Measurements from ENCODE around the gene PDE6B.

PDE6B gene

DNA sequence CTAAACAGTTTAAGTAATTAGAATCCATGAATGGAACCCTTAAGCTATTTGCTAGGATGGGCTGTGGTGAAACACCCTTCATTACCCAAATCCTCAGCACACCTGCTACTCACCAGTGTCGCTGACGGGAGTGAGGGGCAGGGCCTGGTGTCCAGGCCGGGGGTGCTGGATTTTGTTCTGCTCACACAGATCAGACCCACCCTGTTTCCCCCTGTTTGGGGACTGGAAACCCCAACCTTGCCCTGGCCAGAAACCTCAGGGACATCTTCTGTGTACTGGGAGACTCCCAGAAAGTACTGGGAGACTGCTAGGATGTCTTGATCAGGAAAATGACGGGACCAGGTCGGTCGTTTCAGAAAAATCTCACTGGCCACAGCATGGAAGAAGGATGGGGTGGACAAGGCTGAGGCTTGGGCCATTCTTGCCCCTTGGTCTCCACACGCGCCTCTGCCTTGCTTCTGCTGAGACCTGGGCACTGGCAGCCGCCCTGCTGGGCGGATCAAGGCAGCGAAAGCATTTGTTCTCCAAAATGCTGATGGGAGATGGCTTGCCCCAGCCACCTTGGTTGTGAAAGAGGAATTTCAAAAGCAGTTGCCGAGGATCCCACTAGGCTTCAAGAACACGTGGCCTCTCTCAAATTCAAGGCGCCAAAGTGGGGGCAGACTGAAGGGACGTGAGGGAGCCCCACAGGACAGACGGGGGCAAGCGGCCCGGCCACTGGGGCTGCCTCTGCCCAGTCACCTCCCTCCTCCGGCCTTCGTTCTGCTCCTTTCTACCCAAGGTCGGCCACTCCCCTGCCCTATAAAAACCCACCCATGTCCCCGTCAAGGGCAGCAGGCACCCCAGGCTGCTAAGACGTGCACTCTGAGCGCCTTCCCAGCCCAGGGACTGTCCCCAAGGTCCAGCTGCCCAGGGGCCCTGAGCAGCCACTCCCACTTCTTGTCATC lies 23.5 kb upstream of the PDE6B start:
- no peak overlapping the region for H3K9ac ChIP-seq (ENCODE audit: low read length)
- H3K27ac ChIP-seq (ENCODE audit: low read length), result no peak overlapping the region
- TF ChIP-seq EZH2phosphoT487 (IDR thresholded peaks at IDR 0.05; ENCODE audit: low read depth), result no peak
- no peak for TF ChIP-seq CTCF (IDR thresholded peaks at IDR 0.05; ENCODE audit: low read depth, low read length)
- H3K4me1 ChIP-seq (ENCODE audit: low read length), result peaks cover 28% of the 10 kb centered on the region
- peaks cover 8% of the 10 kb centered on the region; the same call in 1 of the 2 replicates for H3K9me3 ChIP-seq (ENCODE audit: insufficient read depth, low read length)
- no peak overlapping the region for H2AFZ ChIP-seq (ENCODE audit: low read depth, low read length)
- no peaks in the 10 kb centered on the region for H4K20me1 ChIP-seq (ENCODE audit: insufficient read depth, low read length)
- no peak overlapping the region for H3K4me3 ChIP-seq (ENCODE audit: low read length)
- no peaks in the 10 kb centered on the region for H3K79me2 ChIP-seq (ENCODE audit: low read length)
- H3K27me3 ChIP-seq (ENCODE audit: low read depth, low read length), result no peaks in the 10 kb centered on the region
- no peaks in the 10 kb centered on the region for H3K36me3 ChIP-seq (replicated peaks; ENCODE audit: low read depth, low read length)
- H3K4me2 ChIP-seq (ENCODE audit: low read length), result no peak overlapping the region

DNA sequence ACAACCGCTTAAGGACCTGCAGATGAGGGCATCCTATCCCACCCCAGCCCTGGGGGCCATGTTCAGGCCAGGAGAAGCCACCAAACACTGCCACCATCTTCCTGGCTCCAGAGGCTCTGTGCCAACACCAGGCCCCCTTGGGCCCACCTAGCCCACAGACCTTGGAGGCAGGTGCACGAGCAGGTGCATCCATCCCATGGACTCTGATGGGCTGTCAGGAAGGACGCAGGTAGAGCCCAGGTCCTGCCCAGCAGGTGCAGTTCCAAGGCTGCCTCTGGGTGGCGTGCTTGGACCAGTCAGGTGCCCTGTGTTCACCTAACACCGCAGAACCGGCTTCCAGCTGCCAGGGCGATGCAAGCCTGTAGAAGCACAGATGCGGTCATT lies 22.8 kb upstream of the PDE6B start:
- H3K36me3 ChIP-seq (replicated peaks; ENCODE audit: low read depth, low read length), result no peaks in the 10 kb centered on the region

DNA sequence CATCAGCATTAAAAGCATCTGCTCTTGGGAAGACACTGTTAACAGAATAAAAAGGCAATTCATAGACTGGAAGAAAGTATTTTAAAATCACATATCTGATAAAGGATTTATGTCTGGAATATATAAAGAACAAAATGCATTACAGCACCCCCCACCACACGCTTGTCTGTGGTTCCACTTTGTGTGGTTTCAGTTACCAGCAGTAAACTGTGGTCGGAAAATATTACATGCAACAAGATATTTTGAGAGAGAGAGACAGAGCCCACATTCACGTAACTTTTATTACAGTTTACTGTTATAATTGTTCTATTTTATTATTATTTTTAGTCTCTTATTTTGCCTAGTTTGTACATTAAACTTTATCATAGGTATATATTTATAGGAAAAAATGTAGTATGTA lies 21.2 kb upstream of the PDE6B start:
- H3K27ac ChIP-seq (ENCODE audit: low read length), result no peak overlapping the region
- no peaks in the 10 kb centered on the region for H3K79me2 ChIP-seq (ENCODE audit: low read length)
- H3K4me1 ChIP-seq (ENCODE audit: low read length), result peaks cover 33% of the 10 kb centered on the region
- no peaks in the 10 kb centered on the region for H3K27me3 ChIP-seq (ENCODE audit: low read depth, low read length)
- no peak overlapping the region for H3K9ac ChIP-seq (ENCODE audit: low read length)
- H2AFZ ChIP-seq (ENCODE audit: low read depth, low read length), result no peak overlapping the region
- H4K20me1 ChIP-seq (ENCODE audit: insufficient read depth, low read length), result no peaks in the 10 kb centered on the region
- H3K36me3 ChIP-seq (replicated peaks; ENCODE audit: low read depth, low read length), result no peaks in the 10 kb centered on the region
- H3K4me3 ChIP-seq (ENCODE audit: low read length), result no peak overlapping the region
- peak overlapping the region; percentile 15; the same call in 1 of the 2 replicates for H3K4me2 ChIP-seq (ENCODE audit: low read length)
- TF ChIP-seq CTCF (IDR thresholded peaks at IDR 0.05; ENCODE audit: low read depth, low read length), result no peak
- no peak for TF ChIP-seq EZH2phosphoT487 (IDR thresholded peaks at IDR 0.05; ENCODE audit: low read depth)
- peaks cover 8% of the 10 kb centered on the region; the same call in 1 of the 2 replicates for H3K9me3 ChIP-seq (ENCODE audit: insufficient read depth, low read length)

More for the DNA sequence above, 22.8 kb upstream of the PDE6B start:
- Histone ChIP-seq H3K9me3 (ENCODE audit: insufficient read depth, low read length) (peaks cover 8% of the 10 kb centered on the region; the same call in 1 of the 2 replicates), H3K79me2 (ENCODE audit: low read length) (no peaks in the 10 kb centered on the region), H3K4me2 (ENCODE audit: low read length) (no peak overlapping the region), H4K20me1 (ENCODE audit: insufficient read depth, low read length) (no peaks in the 10 kb centered on the region), H3K27ac (ENCODE audit: low read length) (no peak overlapping the region), H3K27me3 (ENCODE audit: low read depth, low read length) (no peaks in the 10 kb centered on the region), H3K9ac (ENCODE audit: low read length) (no peak overlapping the region), H2AFZ (ENCODE audit: low read depth, low read length) (no peak overlapping the region), H3K4me1 (ENCODE audit: low read length) (peaks cover 28% of the 10 kb centered on the region), H3K4me3 (ENCODE audit: low read length) (no peak overlapping the region)
- TF ChIP-seq EZH2phosphoT487 (IDR thresholded peaks at IDR 0.05; ENCODE audit: low read depth) (no peak), CTCF (IDR thresholded peaks at IDR 0.05; ENCODE audit: low read depth, low read length) (peak; percentile 57)

DNA sequence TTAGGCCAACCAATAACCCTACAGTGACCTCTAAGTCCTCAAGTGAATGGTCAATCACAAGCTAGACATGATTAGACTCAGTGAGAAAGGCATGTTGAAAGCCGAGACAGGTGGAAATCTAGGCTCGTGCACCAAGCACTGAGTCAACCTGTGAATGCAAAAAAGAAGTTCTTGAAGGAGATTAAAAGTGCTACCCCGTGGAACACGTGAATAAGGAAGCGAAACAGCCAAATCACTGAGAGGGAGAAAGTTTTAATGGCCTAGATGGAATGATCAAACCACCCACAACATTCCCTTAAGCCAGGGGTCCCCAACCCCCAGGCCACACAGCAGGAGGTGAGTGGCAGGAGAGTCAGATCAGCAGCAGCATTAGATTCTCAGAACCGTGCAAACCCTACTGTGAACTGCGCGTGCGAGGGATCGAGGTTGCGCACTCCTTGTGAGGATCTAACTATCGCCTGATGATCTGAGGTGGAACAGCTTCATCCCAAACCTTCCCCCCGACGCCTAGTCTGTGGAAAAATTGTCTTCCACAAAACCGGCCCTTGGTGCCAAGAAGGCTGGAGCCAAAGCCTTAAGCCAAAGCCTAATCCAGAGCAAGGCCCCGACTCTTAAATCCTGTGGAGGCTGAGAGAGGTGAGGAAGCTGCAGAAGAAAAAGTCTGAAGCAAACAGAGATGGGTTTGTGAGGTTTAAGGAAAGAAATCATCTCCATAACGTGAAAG lies 19.5 kb upstream of the PDE6B start:
- Histone ChIP-seq H3K36me3 (replicated peaks; ENCODE audit: low read depth, low read length) (no peaks in the 10 kb centered on the region), H3K79me2 (ENCODE audit: low read length) (no peaks in the 10 kb centered on the region), H3K9ac (ENCODE audit: low read length) (no peak overlapping the region; the same call in 1 of the 2 replicates), H3K4me2 (ENCODE audit: low read length) (peak overlapping the region; percentile 44), H3K27ac (ENCODE audit: low read length) (peak overlapping the region; percentile 64), H4K20me1 (ENCODE audit: insufficient read depth, low read length) (no peaks in the 10 kb centered on the region), H2AFZ (ENCODE audit: low read depth, low read length) (no peak overlapping the region), H3K27me3 (ENCODE audit: low read depth, low read length) (no peaks in the 10 kb centered on the region), H3K9me3 (ENCODE audit: insufficient read depth, low read length) (peaks cover 8% of the 10 kb centered on the region; the same call in 1 of the 2 replicates), H3K4me1 (ENCODE audit: low read length) (peaks cover 33% of the 10 kb centered on the region), H3K4me3 (ENCODE audit: low read length) (no peak overlapping the region)
- TF ChIP-seq CTCF (IDR thresholded peaks at IDR 0.05; ENCODE audit: low read depth, low read length), result no peak
- TF ChIP-seq EZH2phosphoT487 (IDR thresholded peaks at IDR 0.05; ENCODE audit: low read depth), result no peak
